NK-92 (cell line): ENCODE data around the gene PHKA2.

Source experiments
- DNase-seq: peaks from one replicate; lab custom pipeline; 2025; ENCODE audit not compliant: unreplicated experiment; lab: John Stamatoyannopoulos, UW

The PHKA2 gene

DNA sequence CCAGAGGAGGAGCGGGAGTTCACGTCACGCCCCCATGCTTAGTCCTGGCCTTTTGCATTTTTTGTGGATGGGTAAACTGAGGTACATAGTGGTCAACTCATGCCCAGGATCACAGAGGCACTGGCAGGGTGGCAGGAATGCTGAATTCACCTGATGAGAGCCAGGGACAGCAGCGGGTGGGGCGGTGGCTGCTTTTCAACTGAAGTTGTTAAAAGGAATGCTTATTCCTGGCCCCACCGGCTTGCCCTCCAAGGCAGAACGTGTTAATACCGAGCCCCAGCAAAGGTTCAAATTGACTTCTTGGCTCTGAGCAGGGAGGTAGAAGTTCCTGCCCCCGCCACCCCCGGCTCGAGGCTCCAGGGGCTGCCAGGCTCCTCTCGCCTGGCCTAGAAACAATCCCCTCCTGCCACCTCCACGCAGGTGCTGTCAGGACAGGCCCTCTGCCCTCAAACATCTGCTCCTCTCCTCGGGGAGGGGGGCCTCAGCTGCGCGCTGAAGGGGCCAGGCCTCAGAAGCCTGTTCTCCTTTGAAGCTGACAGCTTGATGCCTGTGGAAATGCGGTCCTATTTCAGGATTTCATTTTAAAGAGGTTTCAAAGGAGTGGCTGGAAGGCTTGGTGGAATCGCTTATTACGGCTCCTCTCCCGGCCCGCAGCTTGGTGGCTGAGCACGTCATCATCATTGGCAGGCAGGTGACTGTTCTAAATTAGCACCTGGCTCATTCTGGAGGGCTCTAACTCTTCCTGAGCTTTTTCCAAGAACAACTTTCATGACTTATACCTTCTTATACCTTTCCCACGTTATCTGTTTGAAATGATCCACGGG is 93.0 kb downstream of the PHKA2 start:
- DNase-seq: no peak

DNA sequence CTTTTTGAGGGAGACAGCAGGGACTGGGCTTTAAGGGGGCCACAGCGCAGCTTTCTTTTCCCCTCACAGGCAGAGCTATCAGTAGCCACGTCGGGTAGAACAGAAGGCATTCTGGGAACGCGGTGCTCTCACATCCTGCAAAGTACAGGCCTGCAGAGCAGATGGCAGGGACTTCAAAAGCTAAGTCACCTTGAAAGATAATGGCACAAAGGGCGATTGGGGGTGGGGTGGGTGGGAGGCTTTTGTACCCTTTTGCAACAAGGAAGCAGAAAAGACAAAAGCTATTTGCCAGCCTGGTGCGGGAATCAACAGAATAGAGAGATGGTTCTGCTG is 93.9 kb downstream of the PHKA2 start:
- DNase-seq: no peak

DNA sequence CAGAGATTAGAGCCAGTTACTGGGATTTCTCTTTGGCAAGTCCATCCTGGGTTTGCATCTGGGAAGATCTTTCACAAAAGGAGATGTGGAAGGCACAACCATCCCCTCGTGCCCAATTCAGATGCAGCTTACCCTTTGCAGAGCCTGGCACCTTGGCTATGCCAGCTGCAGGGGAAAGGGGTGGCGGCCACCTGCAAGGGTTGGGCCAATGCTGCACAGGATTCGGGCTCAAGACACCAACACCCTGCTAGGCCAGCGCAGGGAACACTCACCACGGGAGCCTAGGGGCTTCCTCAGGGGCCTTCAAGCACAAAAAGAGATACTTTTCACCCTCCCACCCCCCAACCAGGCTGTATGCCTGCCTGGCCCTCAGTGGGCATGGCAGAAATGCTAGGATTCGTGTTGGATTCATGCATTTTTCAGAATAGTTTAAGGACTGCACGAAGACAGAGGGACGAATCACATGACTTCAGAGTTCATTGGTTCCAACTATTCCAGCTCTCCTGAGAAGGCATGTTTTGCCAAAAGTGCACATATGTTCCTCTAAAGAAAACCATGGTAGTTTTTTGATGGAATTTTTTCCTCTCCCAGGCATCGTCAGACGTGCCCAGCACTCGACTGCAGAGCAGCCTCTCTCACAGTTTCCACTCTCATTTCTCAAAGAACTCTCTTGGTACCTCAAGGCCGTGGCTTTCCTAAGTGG is 94.4 kb downstream of the PHKA2 start:
- DNase-seq: no peak

DNA sequence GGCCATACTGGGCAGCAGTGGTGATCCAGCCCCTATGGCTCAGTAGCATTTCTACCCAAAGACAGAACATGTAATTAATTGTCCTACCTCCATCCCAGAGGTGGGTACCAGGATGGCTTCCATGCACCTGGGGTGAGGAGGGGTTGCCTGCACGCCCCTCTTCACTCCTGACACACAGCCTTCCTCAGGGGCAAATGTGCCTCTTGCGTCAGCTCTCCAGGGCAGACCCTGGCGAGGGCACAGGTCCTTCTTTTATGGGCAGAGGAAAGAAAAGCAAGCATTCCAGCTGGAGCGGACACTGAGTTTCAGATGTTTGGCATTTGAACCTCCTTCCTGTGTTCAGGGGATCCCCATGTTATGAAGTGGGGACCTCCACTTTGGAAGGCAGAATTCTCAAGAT is 95.6 kb downstream of the PHKA2 start:
- DNase-seq: no peak

DNA sequence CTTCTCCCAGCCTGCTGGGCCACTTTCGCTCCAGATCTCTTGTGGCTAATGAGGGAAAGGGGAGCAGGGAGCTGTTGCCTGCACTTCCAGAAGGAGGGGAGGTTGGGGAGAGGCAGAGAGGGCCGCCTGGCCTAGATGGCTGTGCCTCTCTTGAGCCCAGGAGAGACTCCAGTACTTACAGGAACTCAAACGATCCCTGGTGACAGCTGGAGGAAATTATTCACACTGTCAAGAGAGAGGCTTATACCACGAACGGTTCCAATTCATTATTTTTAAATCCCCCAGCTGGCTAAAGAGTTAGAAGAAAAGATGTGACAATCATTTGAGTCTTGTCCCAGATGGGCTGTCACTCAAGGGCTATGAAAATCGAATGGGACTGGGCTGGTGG is 96.1 kb downstream of the PHKA2 start:
- no peak for DNase-seq

DNA sequence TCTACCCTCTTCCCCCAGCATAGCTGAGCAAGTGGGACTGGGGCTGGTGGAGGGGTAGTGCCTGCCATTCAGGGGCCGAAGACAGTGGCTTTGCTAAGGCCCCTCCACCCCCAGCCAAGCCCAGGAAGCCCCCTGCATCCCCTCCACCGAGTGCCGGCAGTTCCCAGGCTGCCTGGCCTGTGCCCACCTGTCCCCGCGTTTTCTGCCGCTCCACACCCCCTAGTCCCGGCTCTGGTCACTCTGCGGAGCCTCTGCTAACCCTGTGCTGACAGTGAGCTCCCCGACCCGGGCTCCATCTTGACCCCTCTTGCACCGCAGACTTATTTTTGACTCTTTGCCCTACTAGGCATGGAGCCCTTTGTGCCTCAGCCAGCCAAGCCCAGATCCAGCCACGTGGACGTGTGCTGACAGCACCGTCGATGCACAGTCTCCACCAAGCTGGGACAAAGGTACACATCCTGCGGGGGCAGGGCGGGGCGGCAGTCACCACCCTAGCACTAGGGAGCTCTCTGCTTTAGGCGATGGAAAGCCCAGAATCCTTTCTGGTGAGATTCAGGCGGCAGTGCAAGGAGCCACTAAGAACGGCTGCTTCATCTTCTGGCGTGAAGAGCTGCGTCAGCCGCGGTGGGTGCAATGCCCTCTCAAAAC is 96.6 kb downstream of the PHKA2 start:
- DNase-seq: no peak

DNA sequence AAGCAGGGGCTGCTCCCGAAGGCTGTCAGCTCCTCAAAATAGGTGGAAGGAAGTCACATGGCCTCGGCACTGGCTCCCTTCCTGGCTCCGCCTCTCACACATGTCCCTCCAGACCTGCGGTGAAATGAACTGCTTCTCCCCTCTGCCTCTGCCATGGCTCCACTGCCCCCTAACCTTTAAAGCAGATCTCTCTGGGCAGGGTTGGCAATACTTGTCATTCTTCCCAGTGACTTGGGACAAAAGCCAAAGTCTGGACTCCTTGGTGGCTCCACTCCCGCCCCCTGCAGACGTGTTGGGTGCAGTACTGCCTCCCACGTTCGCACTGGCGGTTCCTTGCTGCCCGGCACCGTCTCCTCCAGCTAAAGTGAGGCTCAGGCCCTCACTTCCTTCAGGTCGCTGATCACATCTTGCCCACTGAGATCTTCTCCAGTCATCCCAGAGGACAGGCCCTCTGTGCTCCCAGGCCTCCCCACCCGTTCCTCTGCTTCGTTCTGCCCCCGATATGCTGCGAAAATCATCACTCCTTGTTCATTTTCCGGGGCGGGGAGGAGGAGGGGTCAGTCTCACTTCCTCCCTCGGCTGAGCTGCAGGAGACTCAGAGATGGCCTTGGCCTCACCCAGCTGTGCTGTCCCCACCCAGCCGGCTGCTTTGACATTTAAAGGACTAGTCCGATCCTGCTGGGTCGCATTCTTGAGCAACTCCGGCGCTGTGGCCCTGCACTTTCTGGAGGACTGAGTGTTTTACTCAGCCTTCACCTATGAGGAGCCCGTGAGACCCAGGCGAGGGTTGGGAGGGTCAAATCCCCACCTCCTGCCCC is 97.4 kb downstream of the PHKA2 start:
- no peak for DNase-seq

DNA sequence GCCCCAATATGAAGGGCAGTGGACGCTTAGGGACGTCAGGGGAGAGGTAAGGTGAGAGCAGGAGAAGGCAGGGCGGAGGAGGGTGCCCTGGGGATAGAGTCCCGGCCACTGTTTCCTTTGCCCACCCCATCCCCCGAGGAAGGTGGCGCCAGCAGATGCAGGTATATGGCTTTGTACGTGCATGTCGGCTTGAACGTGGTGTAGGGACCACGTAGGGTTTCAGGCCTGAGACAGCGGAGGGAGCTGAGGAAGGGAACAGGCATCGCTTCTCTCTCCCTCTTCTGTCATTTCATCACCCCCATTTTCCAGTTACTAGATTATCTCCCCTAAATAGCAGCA is 97.9 kb downstream of the PHKA2 start:
- DNase-seq: no peak

DNA sequence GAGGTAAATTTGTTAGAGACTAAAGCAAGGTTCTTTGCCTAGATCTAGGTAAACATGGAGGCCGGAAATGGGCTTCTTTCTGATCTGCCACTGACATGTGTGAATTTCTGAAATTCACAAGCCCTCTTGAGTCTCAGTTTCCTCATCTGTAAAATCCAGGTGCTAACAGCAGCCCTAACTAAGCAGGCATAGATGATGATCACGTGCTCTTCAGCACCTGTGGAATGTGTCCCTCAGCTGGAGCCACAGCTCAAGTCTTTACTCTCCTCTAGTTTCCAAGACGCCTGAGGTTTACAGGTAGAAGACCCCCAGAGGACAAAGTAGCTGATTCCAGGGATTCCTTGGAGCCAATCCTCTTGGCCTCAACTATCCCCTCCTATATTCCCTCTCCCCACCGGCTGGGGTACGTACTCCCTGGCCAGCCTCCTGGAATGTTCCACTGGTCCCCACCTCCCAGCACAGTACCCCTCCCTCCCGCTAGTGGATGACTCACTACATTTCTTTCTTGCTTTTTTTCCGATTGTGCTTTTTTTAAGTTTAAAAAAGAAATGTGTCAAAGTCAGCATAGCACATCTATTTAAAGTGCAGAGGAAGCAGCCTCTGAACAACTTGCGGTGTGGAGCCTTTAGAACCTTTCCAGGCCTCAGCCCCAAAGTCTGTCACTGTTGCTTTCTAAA is 98.4 kb downstream of the PHKA2 start:
- no peak for DNase-seq

DNA sequence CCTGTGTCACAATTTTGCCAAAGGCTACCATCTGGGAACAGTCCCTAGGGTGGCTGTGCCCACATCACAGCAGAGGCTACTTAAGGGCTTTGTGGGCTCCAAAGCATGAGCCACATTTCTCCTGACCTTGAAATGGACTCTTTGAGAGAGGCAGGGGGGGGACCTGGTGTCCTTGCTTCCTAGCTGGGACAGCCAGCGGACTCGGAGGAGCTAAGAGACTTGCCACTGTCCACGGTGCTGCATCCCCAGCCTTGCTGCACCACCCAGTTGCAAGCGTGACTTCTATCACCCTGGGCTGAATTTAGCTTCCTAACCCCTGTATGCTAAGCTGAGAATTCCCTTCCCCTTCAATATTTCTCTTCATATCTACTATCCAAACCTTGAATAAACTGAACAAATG is 99.0 kb downstream of the PHKA2 start:
- DNase-seq: no peak

DNA sequence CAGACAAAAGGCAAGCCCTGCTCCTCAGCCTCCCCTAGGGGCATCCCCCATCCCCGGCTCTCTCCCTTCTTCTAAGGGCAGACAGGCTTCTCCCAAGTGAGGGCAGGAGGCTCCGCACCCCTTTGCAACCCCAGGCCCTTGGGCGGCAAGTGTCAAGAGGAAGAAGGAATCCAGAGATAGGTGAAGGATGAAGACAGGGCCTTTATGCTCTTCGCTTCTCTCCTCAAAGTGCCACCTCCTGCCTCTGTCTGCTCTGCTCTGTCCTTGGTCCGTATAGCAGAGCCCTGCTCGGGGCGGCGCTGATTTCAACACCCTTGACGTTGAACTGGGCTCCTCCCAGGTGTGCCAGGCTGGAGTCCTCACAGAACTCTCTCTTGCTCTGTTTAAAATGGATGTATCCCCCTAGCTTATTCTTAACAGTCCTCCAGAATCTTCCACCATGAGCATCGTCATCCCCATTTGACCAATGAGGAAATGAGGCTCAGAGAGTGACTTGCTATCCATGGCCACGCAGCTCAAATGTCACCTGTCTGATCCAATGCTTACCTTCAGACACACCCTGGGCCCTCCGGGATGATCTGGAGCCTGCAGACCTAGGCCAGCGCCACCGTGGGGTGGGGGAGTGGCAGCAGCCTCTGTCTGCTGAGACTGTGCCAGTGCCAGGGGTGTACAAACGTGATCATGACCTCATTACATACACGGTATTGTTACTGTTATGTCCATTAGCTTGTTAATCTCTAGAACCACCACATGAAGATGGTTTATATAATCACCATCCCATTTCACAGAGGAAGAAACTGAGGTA is 99.8 kb downstream of the PHKA2 start:
- DNase-seq: no peak

DNA sequence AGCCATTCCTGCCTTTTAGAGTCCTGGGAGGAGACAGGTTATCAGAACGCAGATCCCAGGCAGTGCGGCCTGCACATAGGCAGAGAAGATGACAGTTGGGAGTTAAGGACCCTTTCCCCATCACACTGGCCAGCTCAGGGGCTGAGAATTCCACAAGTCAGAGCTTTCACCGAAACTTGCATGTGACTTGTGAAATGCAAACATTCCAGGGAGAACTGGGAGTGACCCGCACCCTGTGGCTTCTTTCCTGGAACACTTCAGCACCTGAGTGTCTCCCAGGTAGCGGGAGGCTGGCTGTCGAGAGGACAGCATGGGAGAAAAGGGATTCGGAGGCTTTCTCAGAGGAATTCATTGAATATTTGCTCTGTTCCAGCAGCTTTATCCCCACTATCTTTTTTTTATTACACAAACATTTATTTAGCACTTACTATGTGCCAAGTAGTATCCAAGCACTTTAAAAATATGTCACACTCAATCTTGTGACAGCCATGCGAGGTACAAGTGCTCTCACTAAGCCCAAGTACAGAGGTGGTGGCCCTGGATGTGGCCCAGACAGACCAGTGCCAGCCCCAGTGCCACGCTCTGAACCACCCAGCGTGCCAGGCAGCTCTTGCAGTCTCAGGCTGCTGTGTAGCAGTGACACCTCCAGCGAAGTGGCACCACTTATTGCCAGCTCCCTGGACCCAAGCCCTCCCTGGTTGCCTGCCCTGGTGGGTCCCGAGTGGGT is 100.5 kb downstream of the PHKA2 start:
- no peak for DNase-seq

DNA sequence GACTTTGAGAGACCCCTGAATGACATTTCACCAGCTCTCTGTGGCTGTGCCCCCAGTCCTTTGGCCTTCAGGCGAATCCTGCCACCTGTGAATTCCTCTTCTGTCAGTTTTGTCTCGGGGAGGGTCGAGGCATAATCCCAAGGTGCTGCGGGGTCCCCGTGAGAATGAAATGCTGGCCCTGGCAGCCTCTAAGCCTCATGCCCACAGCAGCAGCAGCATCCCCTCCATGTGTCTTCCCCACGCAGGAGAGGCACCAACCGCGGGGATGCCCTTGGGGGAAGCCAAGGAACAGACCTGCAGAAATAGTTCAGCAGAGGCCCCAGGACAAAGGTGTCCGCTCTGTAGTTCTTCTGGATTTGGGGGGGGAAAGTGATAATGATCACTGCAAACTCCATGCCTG is 104.8 kb downstream of the PHKA2 start:
- DNase-seq: no peak

DNA sequence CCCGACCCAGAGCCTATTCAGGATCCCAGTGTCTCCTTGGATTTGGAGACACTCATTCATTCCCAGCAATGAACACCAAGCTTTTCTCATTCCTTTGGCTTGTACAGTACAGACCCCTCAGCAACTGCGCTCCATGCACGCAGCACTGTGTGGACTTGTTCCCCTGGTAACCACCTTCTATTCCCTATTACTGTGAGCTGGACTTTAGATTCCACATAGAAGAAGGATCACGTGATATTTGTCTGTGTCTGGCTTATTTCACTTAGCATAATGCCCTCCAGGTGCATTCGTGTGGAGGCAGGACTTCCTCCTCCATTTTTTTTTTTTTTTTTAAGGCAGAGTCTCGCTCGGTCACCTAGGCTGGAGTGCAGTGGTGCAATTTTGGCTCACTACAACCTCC is 106.4 kb downstream of the PHKA2 start:
- no peak for DNase-seq

DNA sequence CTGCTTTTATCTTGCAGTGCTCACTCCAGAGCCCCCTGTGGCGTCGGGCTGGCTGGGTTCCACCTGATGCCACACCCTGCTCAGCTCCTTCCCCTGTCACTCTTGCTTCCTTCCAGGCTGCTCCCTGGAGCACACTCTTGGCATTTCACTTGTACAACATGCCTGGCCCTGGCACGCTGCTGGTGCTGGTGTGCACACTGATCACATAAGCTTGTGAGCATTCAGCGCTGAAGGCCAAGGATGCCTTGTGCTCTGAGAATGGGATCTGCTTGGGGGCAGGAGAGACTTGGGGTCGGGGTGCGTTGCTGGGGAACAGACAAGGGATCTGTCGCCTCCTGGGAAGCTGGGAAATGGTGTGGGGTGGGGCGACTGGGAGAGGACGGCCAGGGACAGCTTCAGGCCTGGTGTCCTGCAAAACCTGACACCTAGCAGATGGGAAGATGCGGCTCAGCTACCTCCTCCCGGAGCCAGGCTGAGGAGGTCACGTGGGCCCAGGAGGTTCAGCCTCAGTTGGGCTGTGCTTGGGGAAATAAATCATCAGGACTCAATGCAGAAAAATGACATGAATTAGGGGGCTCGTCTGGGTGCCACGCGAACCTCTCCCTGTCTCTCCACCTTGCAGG is 108.5 kb downstream of the PHKA2 start:
- no peak for DNase-seq

DNA sequence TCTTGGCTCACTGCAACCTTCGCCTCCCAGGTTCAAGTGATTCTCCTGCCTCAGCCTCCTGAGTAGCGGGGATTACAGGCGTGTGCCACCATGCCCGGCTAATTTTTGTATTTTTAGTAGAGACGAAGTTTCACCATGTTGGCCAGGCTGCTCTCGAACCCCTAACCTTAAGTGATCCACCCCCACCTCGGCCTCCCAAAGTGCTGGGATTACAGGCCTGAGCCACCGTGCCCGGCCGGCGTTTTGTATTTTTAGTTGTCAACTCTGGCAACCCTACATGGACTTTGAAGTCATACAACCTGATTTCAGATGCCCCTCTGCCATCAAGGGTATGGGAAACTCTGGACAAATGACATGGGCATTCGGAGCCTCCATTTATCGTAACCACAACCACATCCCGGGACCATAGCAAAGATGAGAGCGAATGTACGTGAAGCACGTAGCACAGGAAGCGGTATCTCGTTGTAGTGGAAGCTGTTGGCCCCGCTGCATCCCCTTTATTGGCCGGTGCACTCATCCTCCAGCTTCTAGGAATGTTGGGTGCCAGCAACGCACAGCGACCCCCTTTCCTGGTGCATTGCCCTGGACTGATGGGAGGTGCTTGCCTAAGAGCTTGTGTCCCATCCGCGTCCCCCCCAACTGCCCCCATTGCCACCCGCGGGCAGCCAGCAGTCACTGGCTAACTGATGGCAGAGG is 109.2 kb downstream of the PHKA2 start:
- DNase-seq: no peak

DNA sequence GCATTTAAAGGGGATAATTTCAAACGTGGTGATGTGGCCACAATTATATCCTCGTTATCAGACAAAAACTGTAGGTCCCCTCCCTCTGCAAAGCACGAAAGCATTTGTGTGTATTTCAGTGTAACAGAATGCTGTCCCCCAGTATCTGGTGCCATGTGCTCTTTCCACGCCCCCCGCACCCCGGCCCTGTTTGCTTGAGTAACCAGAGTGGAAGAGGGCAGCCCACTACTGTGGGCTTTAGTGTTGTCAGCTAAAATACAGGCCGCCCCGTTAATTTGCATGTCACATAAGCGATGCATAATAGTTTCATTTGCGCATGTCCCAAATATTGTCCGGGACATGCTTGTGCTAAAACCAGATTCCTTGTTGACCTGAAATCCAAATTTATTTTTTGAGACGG is 110.1 kb downstream of the PHKA2 start:
- no peak for DNase-seq

DNA sequence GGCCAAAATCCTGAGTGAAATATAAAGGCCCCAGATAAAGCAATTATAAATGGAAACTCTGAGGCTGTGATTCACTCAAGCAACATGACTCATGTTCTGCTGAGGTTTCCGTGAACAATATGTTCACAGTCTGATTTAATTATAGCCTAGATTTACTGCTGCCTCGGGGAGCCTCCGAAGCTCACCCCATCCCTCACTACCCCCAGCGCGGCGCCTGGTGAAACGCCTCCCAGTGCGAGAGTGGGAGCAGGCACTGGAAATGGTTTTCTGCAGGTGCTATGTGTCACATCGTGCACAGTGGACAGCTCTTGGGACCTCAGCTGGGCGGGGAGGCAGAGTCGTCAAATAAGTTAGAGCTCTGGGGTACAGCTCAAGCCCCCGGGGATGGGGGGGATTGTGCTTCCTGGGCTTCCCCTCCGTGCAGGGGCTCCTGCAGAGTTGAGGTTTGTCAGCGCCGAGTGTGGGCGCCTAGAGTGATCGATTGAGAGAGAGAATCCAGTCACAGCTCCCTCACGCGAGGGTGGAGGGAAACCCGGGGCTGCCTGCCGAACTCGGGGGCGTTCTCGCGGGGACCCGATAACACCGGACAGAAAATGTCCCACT is 110.6 kb downstream of the PHKA2 start:
- no peak for DNase-seq
